Neural progenitor cell (in vitro differentiated cells): ENCODE measurements around the gene SLC43A1. TPM values are rescaled to one million over a fixed set of nuclear protein-coding genes. Genes with fewer than 3 reads are reported as not detected.

Experiments
- DNase-seq: peaks from one replicate; pipeline ENCODE4 v3.0.0-alpha.2; 2016; ENCODE audit warnings: low spot score
- H2AFZ ChIP-seq: fragments of 200-600 bp; sonication (generic); replicated peaks from 2 replicates; pipeline ENCODE4 v1.6.1; 2016; ENCODE audit warnings: antibody characterized with exemption
- H3F3A ChIP-seq: fragments of 200-600 bp; sonication (generic); 2 replicates; pipeline ENCODE4 v1.6.1; 2016; ENCODE audit warnings: antibody characterized with exemption, low read depth
- H3K27ac ChIP-seq: fragments of 200-600 bp; sonication (generic); 2 replicates; pipeline ENCODE4 v1.5.1; 2016; ENCODE audit warnings: mild to moderate bottlenecking
- H3K27me3 ChIP-seq: fragments of 200-600 bp; sonication (generic); 2 replicates; pipeline ENCODE4 v1.6.1; 2016; ENCODE audit warnings: mild to moderate bottlenecking, moderate library complexity
- H3K36me3 ChIP-seq: fragments of 200-600 bp; sonication (generic); 2 replicates; pipeline ENCODE4 v1.5.1; 2016
- H3K4me1 ChIP-seq: fragments of 200-600 bp; sonication (generic); 2 replicates; pipeline ENCODE4 v1.6.1; 2016; ENCODE audit warnings: mixed run types
- H3K4me2 ChIP-seq: fragments of 200-600 bp; sonication (generic); 2 replicates; pipeline ENCODE4 v1.6.1; 2016
- H3K4me3 ChIP-seq: fragments of 200-600 bp; sonication (generic); 2 replicates; pipeline ENCODE4 v1.5.1; 2016
- H3K79me2 ChIP-seq: fragments of 200-600 bp; sonication (generic); 2 replicates; pipeline ENCODE4 v1.6.1; 2016; ENCODE audit warnings: low read depth
- H3K9ac ChIP-seq: fragments of 200-600 bp; sonication (generic); 2 replicates; pipeline ENCODE4 v1.6.1; 2016
- H3K9me3 ChIP-seq: fragments of 200-600 bp; sonication (generic); 2 replicates; pipeline ENCODE4 v1.5.1; 2016; ENCODE audit warnings: low read depth
- H4K20me1 ChIP-seq: fragments of 200-600 bp; sonication (generic); 2 replicates; pipeline ENCODE4 v1.6.1; 2016; ENCODE audit warnings: low read depth
- H3K27ac Mint-ChIP-seq: 3 replicates; pipeline ENCODE4 v1.8.0; 2021; ENCODE audit warnings: mixed read lengths
- H3K27me3 Mint-ChIP-seq: 2 replicates; pipeline ENCODE4 v1.8.0; 2022; ENCODE audit warnings: low read depth, mild to moderate bottlenecking, inconsistent platforms, moderate library complexity, mixed read lengths; ENCODE audit not compliant: insufficient read depth
- H3K36me3 Mint-ChIP-seq: 3 replicates; pipeline ENCODE4 v1.8.0; 2021; ENCODE audit warnings: mixed read lengths
- H3K4me1 Mint-ChIP-seq: 3 replicates; pipeline ENCODE4 v1.8.0; 2021; ENCODE audit warnings: mixed read lengths
- H3K4me3 Mint-ChIP-seq: 3 replicates; pipeline ENCODE4 v1.8.0; 2021; ENCODE audit warnings: mild to moderate bottlenecking, moderate library complexity, mixed read lengths
- H3K9me3 Mint-ChIP-seq: 3 replicates; pipeline ENCODE4 v1.8.0; 2020; ENCODE audit warnings: mixed read lengths
- CTCF ChIP-seq: fragments of 200-600 bp; sonication (generic); IDR thresholded peaks from 2 replicates; pipeline ENCODE4 v1.5.1; 2017; ENCODE audit warnings: antibody characterized with exemption, mild to moderate bottlenecking
- EZH2 ChIP-seq: fragments of 200-600 bp; sonication (generic); IDR thresholded peaks from 2 replicates; pipeline ENCODE4 v1.6.1; 2017; ENCODE audit warnings: antibody characterized with exemption, mild to moderate bottlenecking, moderate library complexity
- EZH2phosphoT487 ChIP-seq: fragments of 200-600 bp; sonication (generic); IDR thresholded peaks from 2 replicates; pipeline ENCODE4 v1.6.1; 2017; ENCODE audit warnings: antibody characterized with exemption
- total RNA-seq: library from RNA; depleted of rRNA; stranded (reverse); fragments of >200 nt; gene quantifications from 2 replicates; pipeline ENCODE4 v1.2.3, GENCODE V29; 2015; ENCODE audit warnings: low replicate concordance

The SLC43A1 gene
- total RNA-seq, 1 donor from 2014 or later, result 0.99 TPM

GRCh38 chr11:57551941-57552340 lies 36.4 kb upstream of the SLC43A1 start:
- no peak for DNase-seq
- no peak overlapping the region for H3K4me2 ChIP-seq
- no peak overlapping the region for H3K9ac ChIP-seq
- H2AFZ ChIP-seq, result no peak overlapping the region
- no peaks in the 10 kb centered on the region for H3K79me2 ChIP-seq
- H3K4me3 ChIP-seq, result no peak overlapping the region
- Mint-ChIP-seq H3K4me1 (peaks cover 7% of the 10 kb centered on the region), H3K27me3 (peaks cover 4% of the 10 kb centered on the region), H3K4me3 (no peak overlapping the region), H3K9me3 (no peaks in the 10 kb centered on the region), H3K36me3 (peaks cover 22% of the 10 kb centered on the region), H3K27ac (no peak overlapping the region)
- H3K27ac ChIP-seq, result no peak overlapping the region
- TF ChIP-seq EZH2 (no peak), EZH2phosphoT487 (no peak), CTCF (no peak)
- no peaks in the 10 kb centered on the region for H3K9me3 ChIP-seq
- H3K4me1 ChIP-seq, result no peaks in the 10 kb centered on the region
- no peaks in the 10 kb centered on the region for H3F3A ChIP-seq
- H3K27me3 ChIP-seq, result no peaks in the 10 kb centered on the region
- no peaks in the 10 kb centered on the region for H4K20me1 ChIP-seq
- H3K36me3 ChIP-seq, result no peaks in the 10 kb centered on the region

GRCh38 chr11:57549983-57550382 lies 34.5 kb upstream of the SLC43A1 start:
- Mint-ChIP-seq H3K4me1 (peaks cover 7% of the 10 kb centered on the region), H3K4me3 (peak overlapping the region; percentile 55), H3K27me3 (peaks cover 4% of the 10 kb centered on the region), H3K36me3 (peaks cover 19% of the 10 kb centered on the region), H3K27ac (no peak overlapping the region), H3K9me3 (no peaks in the 10 kb centered on the region)
- no peaks in the 10 kb centered on the region for H3K4me1 ChIP-seq
- H3K27ac ChIP-seq, result no peak overlapping the region
- no peaks in the 10 kb centered on the region for H3K79me2 ChIP-seq
- no peak overlapping the region for H3K4me3 ChIP-seq
- H4K20me1 ChIP-seq, result no peaks in the 10 kb centered on the region
- no peak overlapping the region for H3K9ac ChIP-seq
- H3K27me3 ChIP-seq, result no peaks in the 10 kb centered on the region
- no peak overlapping the region for H3K4me2 ChIP-seq
- no peaks in the 10 kb centered on the region for H3F3A ChIP-seq
- H3K36me3 ChIP-seq, result no peaks in the 10 kb centered on the region
- H3K9me3 ChIP-seq, result no peaks in the 10 kb centered on the region
- no peak for DNase-seq
- TF ChIP-seq EZH2, result no peak
- TF ChIP-seq EZH2phosphoT487, result no peak
- TF ChIP-seq CTCF, result no peak
- H2AFZ ChIP-seq, result no peak overlapping the region

- Mint-ChIP-seq H3K4me1 (peaks cover 10% of the 10 kb centered on the region), H3K27ac (no peak overlapping the region), H3K9me3 (no peaks in the 10 kb centered on the region), H3K27me3 (peaks cover 4% of the 10 kb centered on the region), H3K36me3 (peaks cover 11% of the 10 kb centered on the region), H3K4me3 (no peak overlapping the region)
- TF ChIP-seq EZH2 (no peak), EZH2phosphoT487 (no peak), CTCF (no peak)
- H3K79me2 ChIP-seq, result no peaks in the 10 kb centered on the region
- peak overlapping the region; percentile 21 for H3K27ac ChIP-seq
- no peaks in the 10 kb centered on the region for H4K20me1 ChIP-seq
- H3K4me3 ChIP-seq, result no peak overlapping the region
- no peak overlapping the region for H3K4me2 ChIP-seq
- DNase-seq, result no peak
- H3K9ac ChIP-seq, result no peak overlapping the region
- no peak overlapping the region for H2AFZ ChIP-seq
- no peaks in the 10 kb centered on the region for H3K9me3 ChIP-seq
- H3K4me1 ChIP-seq, result peaks cover 3% of the 10 kb centered on the region
- no peaks in the 10 kb centered on the region for H3K27me3 ChIP-seq
- H3F3A ChIP-seq, result no peaks in the 10 kb centered on the region
- no peaks in the 10 kb centered on the region for H3K36me3 ChIP-seq
Observed at GRCh38 chr11:57547854-57548377, 32.4 kb upstream of the SLC43A1 start.
